ENCODE results near the gene HOXB5. TPM values are rescaled to one million over a fixed set of nuclear protein-coding genes. Genes with fewer than 3 reads are reported as not detected.

The HOXB5 gene
- total RNA-seq, 1 experiment from 2014 or later: 19.8 TPM

- Histone ChIP-seq H3K27ac (ENCODE audit: low read depth, low read length) (no peak overlapping the region), H3K9me3 (ENCODE audit: control insufficient read depth in 1 of 2, insufficient read depth in 1 of 2, low read depth in 1 of 2, low read length in 2 of 2) (no peaks in the 10 kb centered on the region), H3K9me2 (ENCODE audit: insufficient read depth) (no peaks in the 10 kb centered on the region), H3K36me3 (ENCODE audit: control insufficient read depth in 1 of 2, insufficient read depth in 2 of 2, low read length in 2 of 2) (no peaks in the 10 kb centered on the region; a peak in 1 of 4 replicates), H3K79me2 (ENCODE audit: insufficient read depth, low read length) (peaks cover 83% of the 10 kb centered on the region), H2AFZ (ENCODE audit: low read depth, low read length, poor library complexity, severe bottlenecking) (no peak overlapping the region), H4K20me1 (ENCODE audit: insufficient read depth) (no peaks in the 10 kb centered on the region), H3K4me3 (replicated peaks in 1 of 2; ENCODE audit: low read depth in 1 of 2, low read length in 2 of 2) (no peak overlapping the region), H3K27me3 (ENCODE audit: insufficient read depth, low read length) (no peaks in the 10 kb centered on the region), H3K4me2 (ENCODE audit: low read length) (no peak overlapping the region), H3K4me1 (ENCODE audit: control insufficient read depth in 1 of 2, insufficient read depth in 2 of 2, low read length in 2 of 2) (peaks cover 0 to 10% of the 10 kb centered on the region in 2 experiments; a peak in 1 of 4 replicates), H3K9ac (ENCODE audit: low read length) (no peak overlapping the region)
- ATAC-seq (no peak), DNase-seq (ENCODE audit: low read depth, low spot score) (no peak)
- intact Hi-C loops (cut with micrococcal nuclease): no loop called here
- RAD21 ChIA-PET (ENCODE audit: low non-redundant PET in 1 of 2, low total read pairs in 2 of 2, uncharacterized antibody in 2 of 2, unreplicated experiment in 2 of 2): no interaction called here
- POLR2A ChIA-PET: no interaction called here
- CTCF ChIA-PET: no interaction called here
- TF ChIP-seq, protein P1, sequence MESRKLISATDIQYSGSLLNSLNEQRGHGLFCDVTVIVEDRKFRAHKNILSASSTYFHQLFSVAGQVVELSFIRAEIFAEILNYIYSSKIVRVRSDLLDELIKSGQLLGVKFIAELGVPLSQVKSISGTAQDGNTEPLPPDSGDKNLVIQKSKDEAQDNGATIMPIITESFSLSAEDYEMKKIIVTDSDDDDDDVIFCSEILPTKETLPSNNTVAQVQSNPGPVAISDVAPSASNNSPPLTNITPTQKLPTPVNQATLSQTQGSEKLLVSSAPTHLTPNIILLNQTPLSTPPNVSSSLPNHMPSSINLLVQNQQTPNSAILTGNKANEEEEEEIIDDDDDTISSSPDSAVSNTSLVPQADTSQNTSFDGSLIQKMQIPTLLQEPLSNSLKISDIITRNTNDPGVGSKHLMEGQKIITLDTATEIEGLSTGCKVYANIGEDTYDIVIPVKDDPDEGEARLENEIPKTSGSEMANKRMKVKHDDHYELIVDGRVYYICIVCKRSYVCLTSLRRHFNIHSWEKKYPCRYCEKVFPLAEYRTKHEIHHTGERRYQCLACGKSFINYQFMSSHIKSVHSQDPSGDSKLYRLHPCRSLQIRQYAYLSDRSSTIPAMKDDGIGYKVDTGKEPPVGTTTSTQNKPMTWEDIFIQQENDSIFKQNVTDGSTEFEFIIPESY (IDR thresholded peaks at IDR 0.05; ENCODE audit: extremely low read depth, insufficient replicate concordance, low read length): no peak
- no peak for TF ChIP-seq SRF (IDR thresholded peaks at IDR 0.05; ENCODE audit: low read depth)
- TF ChIP-seq SIN3A (IDR thresholded peaks at IDR 0.05; ENCODE audit: low read depth): no peak
- no peak for TF ChIP-seq JUND (IDR thresholded peaks at IDR 0.05)
- TF ChIP-seq, protein P2, sequence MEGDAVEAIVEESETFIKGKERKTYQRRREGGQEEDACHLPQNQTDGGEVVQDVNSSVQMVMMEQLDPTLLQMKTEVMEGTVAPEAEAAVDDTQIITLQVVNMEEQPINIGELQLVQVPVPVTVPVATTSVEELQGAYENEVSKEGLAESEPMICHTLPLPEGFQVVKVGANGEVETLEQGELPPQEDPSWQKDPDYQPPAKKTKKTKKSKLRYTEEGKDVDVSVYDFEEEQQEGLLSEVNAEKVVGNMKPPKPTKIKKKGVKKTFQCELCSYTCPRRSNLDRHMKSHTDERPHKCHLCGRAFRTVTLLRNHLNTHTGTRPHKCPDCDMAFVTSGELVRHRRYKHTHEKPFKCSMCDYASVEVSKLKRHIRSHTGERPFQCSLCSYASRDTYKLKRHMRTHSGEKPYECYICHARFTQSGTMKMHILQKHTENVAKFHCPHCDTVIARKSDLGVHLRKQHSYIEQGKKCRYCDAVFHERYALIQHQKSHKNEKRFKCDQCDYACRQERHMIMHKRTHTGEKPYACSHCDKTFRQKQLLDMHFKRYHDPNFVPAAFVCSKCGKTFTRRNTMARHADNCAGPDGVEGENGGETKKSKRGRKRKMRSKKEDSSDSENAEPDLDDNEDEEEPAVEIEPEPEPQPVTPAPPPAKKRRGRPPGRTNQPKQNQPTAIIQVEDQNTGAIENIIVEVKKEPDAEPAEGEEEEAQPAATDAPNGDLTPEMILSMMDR (IDR thresholded peaks at IDR 0.05 in 2 of 3, conservative IDR thresholded peaks at IDR 0.05 in 1 of 3; ENCODE audit: borderline replicate concordance in 1 of 3, insufficient read depth in 1 of 3, low read depth in 2 of 3, low read length in 2 of 3): no peak
- TF ChIP-seq RAD21 (IDR thresholded peaks at IDR 0.05; ENCODE audit: low read depth): no peak
- BruUV-seq (replicated peaks): no TSS peak
Observed at GRCh38 chr17:48575066-48575582, 18.5 kb downstream of the HOXB5 start.

Data from HCT116 (cell line).